NCI-H526 treated with DMSO at 0.1 percent for 48 hours (cell line): ENCODE results near the gene PPT2.
"Not testable (repeated sequence)": the region's sequence is repeated elsewhere in the genome, so short reads cannot be mapped to it uniquely, and the experiment has no call there.

Source experiments
- DNase-seq: peaks from one replicate; lab custom pipeline; 2025; lab: John Stamatoyannopoulos, UW

PPT2 gene

DNA sequence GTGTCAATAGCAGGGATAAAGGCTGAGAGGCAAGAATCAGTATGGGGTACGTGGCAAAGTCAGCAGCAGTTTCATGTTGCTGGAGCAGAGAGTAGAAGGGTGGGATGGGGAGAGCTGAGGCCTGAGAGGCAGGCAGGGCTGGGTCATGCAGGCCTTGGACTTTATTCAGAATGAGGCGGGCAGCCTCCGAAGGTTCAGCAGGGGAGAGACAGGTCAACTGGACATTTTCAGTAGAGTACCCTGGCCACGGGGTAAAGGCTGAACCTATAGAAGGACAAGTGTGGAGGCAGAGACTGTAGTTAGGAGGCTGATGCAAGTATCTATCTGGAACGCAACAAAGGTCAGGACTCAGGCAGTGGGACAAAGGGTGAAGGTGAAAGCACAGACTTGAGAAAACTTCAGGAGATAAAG is 56.3 kb downstream of the PPT2 start:
- DNase-seq = no peak

DNA sequence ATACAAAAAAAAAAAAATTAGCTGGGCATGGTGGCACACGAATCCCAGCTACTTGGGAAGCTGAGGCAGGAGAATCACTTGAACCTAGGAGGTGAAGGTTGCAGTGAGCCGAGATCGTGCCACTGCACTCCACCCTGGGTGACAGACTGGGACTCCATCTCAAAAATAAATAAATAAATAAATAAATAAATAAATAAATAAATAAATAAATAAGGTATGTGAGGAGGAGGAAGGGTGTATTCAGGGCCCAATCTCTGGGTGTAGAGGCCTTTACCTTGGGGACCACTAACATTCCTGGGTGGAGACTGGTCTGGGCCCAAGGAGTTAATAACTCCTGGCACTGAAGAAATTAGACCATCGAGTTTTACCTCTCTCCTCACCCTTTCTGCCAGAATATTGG is 57.5 kb downstream of the PPT2 start:
- not testable (repeated sequence) for DNase-seq

DNA sequence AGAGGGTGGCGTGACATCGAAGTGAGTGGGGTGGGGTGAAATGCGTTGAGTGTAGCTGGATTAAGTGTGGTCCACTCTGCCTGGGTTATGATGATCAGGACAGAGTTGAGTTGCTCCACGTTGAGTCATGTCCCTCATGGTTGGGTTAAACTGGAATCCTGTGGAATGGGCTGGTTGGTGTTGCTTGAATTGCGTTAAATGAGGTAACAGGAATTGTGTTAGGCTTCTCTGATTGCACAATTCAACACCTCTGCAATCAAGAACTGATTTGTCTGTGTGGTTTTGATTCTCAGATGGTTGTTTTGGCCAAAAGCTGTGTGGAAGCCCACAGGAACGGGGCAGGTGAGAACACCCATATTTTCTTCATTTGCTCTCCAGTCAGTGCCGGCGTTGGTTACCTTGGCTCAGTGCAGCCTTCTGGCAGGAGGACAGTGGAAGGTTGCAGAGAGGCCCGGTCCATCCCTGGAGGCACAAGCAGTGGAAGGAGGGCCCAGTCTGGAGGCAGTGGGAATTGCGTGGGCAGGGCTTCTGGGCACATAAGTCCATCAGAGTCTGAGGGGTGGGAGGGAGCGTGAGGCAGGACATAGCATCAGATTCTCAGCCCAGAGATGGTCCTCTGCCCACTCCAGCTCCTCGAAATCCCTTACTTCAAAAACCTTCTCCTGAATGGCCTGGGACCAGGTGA is 58.3 kb downstream of the PPT2 start:
- no peak for DNase-seq
